ENCODE measurements around the gene AAK1.

GRCh38 chr2:69538872-69539548 is 104.5 kb downstream of the AAK1 start:
- TF ChIP-seq CTCF (IDR thresholded peaks at IDR 0.05; ENCODE audit: insufficient read depth, low read length, poor library complexity, severe bottlenecking) (no peak), EZH2phosphoT487 (conservative IDR thresholded peaks at IDR 0.05; ENCODE audit: low read length) (no peak)
